GM21447 (cell line): ENCODE measurements around the gene FPR3.
"Not testable (repeated sequence)": the region's sequence is repeated elsewhere in the genome, so short reads cannot be mapped to it uniquely, and the experiment has no call there.

Experiments used
- ATAC-seq: cut with Tn5 transposase; IDR thresholded peaks from one replicate; pipeline ENCODE4 v1.9.1; 2021; ENCODE audit not compliant: unreplicated experiment

The FPR3 gene

GRCh38 chr19:51794885-51795490, at the start of gene FPR3:
FPR3 (plus strand) TSS chr19:51795157; CDS start chr19:51823749, 28,592 bp downstream.
- ATAC-seq = no peak

GRCh38 chr19:51746731-51747130, 48.2 kb upstream of the FPR3 start:
- no peak for ATAC-seq

- ATAC-seq = no peak
Observed at GRCh38 chr19:51749979-51750378, 45.0 kb upstream of the FPR3 start.

GRCh38 chr19:51750400-51751094, 44.4 kb upstream of the FPR3 start:
- no peak for ATAC-seq

GRCh38 chr19:51751655-51752054, 43.3 kb upstream of the FPR3 start, which contains the start of gene FPR1:
FPR1 (minus strand) TSS chr19:51751878; CDS start chr19:51746994, 4,884 bp downstream.
- no peak for ATAC-seq

GRCh38 chr19:51754109-51754508, 40.8 kb upstream of the FPR3 start:
- no peak for ATAC-seq

GRCh38 chr19:51754770-51755169, 40.2 kb upstream of the FPR3 start:
- ATAC-seq = no peak

- ATAC-seq = no peak
Observed at GRCh38 chr19:51755571-51755970, 39.4 kb upstream of the FPR3 start.

GRCh38 chr19:51760697-51761356, 34.1 kb upstream of the FPR3 start, which contains the start of gene FPR2:
FPR2 (plus strand) TSS chr19:51761180; CDS start chr19:51768659, 7,479 bp downstream.
- ATAC-seq = no peak

- ATAC-seq = no peak
Observed at GRCh38 chr19:51761696-51762095, 33.3 kb upstream of the FPR3 start.

GRCh38 chr19:51765086-51765485, 29.9 kb upstream of the FPR3 start:
- ATAC-seq = no peak

- no peak for ATAC-seq
Observed at GRCh38 chr19:51766461-51766860, 28.5 kb upstream of the FPR3 start.

- ATAC-seq = no peak
Observed at GRCh38 chr19:51771376-51772130, 23.4 kb upstream of the FPR3 start.

- no peak for ATAC-seq
Observed at GRCh38 chr19:51772977-51773376, 22.0 kb upstream of the FPR3 start.

- not testable (repeated sequence) for ATAC-seq
Observed at GRCh38 chr19:51776561-51776960, 18.4 kb upstream of the FPR3 start.

GRCh38 chr19:51777570-51778462, 17.1 kb upstream of the FPR3 start:
- no peak for ATAC-seq

- no peak for ATAC-seq
Observed at GRCh38 chr19:51779181-51779580, 15.8 kb upstream of the FPR3 start.

- no peak for ATAC-seq
Observed at GRCh38 chr19:51779703-51780102, 15.3 kb upstream of the FPR3 start.

- ATAC-seq = no peak
Observed at GRCh38 chr19:51780270-51780669, 14.7 kb upstream of the FPR3 start.

- no peak for ATAC-seq
Observed at GRCh38 chr19:51781999-51782398, 13.0 kb upstream of the FPR3 start.
